ENCODE results near the gene HAUS3.
A peak's percentile ranks its signal among the peaks of the same experiment; 100 is the strongest.

HAUS3 gene

GRCh38 chr4:2241410-2242353, at the start of gene HAUS3, which contains the start of gene POLN:
HAUS3 (minus strand) TSS chr4:2242121; CDS start chr4:2240946, 1,175 bp downstream.
POLN (minus strand) TSS chr4:2242121; CDS start chr4:2229231, 12,890 bp downstream.
- DNase-seq (ENCODE audit: low read depth in 3 of 3) = peak; percentile 98 to 99 (median 98)

- peak in 1 of 3 experiments; percentile 50 for DNase-seq (ENCODE audit: low read depth in 3 of 3)
Observed at GRCh38 chr4:2290974-2291704, 49.2 kb upstream of the HAUS3 start.

- no peak for DNase-seq (ENCODE audit: low read depth in 3 of 3)
Observed at GRCh38 chr4:2290488-2290887, 48.6 kb upstream of the HAUS3 start.

GRCh38 chr4:2289955-2290333, 48.0 kb upstream of the HAUS3 start:
- DNase-seq (ENCODE audit: low read depth in 3 of 3) = no peak

GRCh38 chr4:2289311-2289954, 47.5 kb upstream of the HAUS3 start:
- DNase-seq (ENCODE audit: low read depth in 3 of 3) = no peak

- DNase-seq (ENCODE audit: low read depth in 3 of 3) = no peak
Observed at GRCh38 chr4:2288051-2288541, 46.2 kb upstream of the HAUS3 start.

GRCh38 chr4:2287594-2287915, 45.6 kb upstream of the HAUS3 start:
- DNase-seq (ENCODE audit: low read depth in 3 of 3) = no peak

- DNase-seq (ENCODE audit: low read depth in 3 of 3) = no peak
Observed at GRCh38 chr4:2286904-2287593, 45.1 kb upstream of the HAUS3 start.

- DNase-seq (ENCODE audit: low read depth in 3 of 3) = no peak
Observed at GRCh38 chr4:2285613-2286381, 43.9 kb upstream of the HAUS3 start.

- DNase-seq (ENCODE audit: low read depth in 3 of 3) = no peak
Observed at GRCh38 chr4:2284934-2285612, 43.2 kb upstream of the HAUS3 start.

GRCh38 chr4:2284161-2284933, 42.4 kb upstream of the HAUS3 start:
- DNase-seq (ENCODE audit: low read depth in 3 of 3) = no peak

GRCh38 chr4:2283199-2283711, 41.3 kb upstream of the HAUS3 start:
- no peak for DNase-seq (ENCODE audit: low read depth in 3 of 3)

- peak in 2 of 3 experiments; percentile 15 to 60 for DNase-seq (ENCODE audit: low read depth in 3 of 3)
Observed at GRCh38 chr4:2281575-2282343, 39.8 kb upstream of the HAUS3 start.

GRCh38 chr4:2280531-2281300, 38.8 kb upstream of the HAUS3 start:
- DNase-seq (ENCODE audit: low read depth in 3 of 3) = no peak

- DNase-seq (ENCODE audit: low read depth in 3 of 3) = no peak
Observed at GRCh38 chr4:2277956-2278355, 36.0 kb upstream of the HAUS3 start.

GRCh38 chr4:2276581-2277325, 34.8 kb upstream of the HAUS3 start:
- DNase-seq (ENCODE audit: low read depth in 3 of 3) = no peak
